Measurements from ENCODE around the gene CNGA1.
"Not testable (repeated sequence)": the region's sequence is repeated elsewhere in the genome, so short reads cannot be mapped to it uniquely, and the experiment has no call there.

CNGA1 gene

GRCh38 chr4:47954245-47954644 is 62.2 kb downstream of the CNGA1 start:
- no peak for DNase-seq

GRCh38 chr4:47945930-47946726 is 70.4 kb downstream of the CNGA1 start:
- DNase-seq: no peak

- no peak for DNase-seq
Observed at GRCh38 chr4:47942081-47942819, 74.2 kb downstream of the CNGA1 start.

- DNase-seq: no peak
Observed at GRCh38 chr4:47939456-47939855, 77.0 kb downstream of the CNGA1 start.

- no peak for DNase-seq
Observed at GRCh38 chr4:47936336-47936735, 80.1 kb downstream of the CNGA1 start.

- no peak for DNase-seq
Observed at GRCh38 chr4:47933840-47934239, 82.6 kb downstream of the CNGA1 start.

- peak; percentile 18 for DNase-seq
Observed at GRCh38 chr4:47930971-47931804, 85.3 kb downstream of the CNGA1 start.

- DNase-seq: no peak
Observed at GRCh38 chr4:47929682-47930201, 86.7 kb downstream of the CNGA1 start.

GRCh38 chr4:47926667-47927258 is 89.7 kb downstream of the CNGA1 start:
- no peak for DNase-seq

- DNase-seq: not testable (repeated sequence)
Observed at GRCh38 chr4:47923261-47923608, 93.2 kb downstream of the CNGA1 start.

GRCh38 chr4:47922436-47923260 is 93.8 kb downstream of the CNGA1 start:
- DNase-seq: not testable (repeated sequence)

GRCh38 chr4:47917163-47917562 is 99.3 kb downstream of the CNGA1 start:
- not testable (repeated sequence) for DNase-seq

GRCh38 chr4:47915378-47915777 is 101.1 kb downstream of the CNGA1 start:
- no peak for DNase-seq

- no peak for DNase-seq
Observed at GRCh38 chr4:47914926-47915237, 101.6 kb downstream of the CNGA1 start.

GRCh38 chr4:47914220-47914925 is 102.1 kb downstream of the CNGA1 start, which contains the start of gene NFXL1:
TSS of gene NFXL1 (minus strand) at chr4:47914583. CDS start at chr4:47914203, 380 bp downstream.
- peak; percentile 98 for DNase-seq

GRCh38 chr4:47913861-47914219 is 102.6 kb downstream of the CNGA1 start:
- DNase-seq: no peak

- DNase-seq: no peak
Observed at GRCh38 chr4:47913330-47913729, 103.2 kb downstream of the CNGA1 start.

GRCh38 chr4:47907089-47907646 is 109.3 kb downstream of the CNGA1 start:
- DNase-seq: no peak

- no peak for DNase-seq
Observed at GRCh38 chr4:47899639-47900038, 116.8 kb downstream of the CNGA1 start.

GRCh38 chr4:47891928-47892327 is 124.6 kb downstream of the CNGA1 start:
- no peak for DNase-seq
